ENCODE results near the gene SELENOK.

The SELENOK gene

DNA sequence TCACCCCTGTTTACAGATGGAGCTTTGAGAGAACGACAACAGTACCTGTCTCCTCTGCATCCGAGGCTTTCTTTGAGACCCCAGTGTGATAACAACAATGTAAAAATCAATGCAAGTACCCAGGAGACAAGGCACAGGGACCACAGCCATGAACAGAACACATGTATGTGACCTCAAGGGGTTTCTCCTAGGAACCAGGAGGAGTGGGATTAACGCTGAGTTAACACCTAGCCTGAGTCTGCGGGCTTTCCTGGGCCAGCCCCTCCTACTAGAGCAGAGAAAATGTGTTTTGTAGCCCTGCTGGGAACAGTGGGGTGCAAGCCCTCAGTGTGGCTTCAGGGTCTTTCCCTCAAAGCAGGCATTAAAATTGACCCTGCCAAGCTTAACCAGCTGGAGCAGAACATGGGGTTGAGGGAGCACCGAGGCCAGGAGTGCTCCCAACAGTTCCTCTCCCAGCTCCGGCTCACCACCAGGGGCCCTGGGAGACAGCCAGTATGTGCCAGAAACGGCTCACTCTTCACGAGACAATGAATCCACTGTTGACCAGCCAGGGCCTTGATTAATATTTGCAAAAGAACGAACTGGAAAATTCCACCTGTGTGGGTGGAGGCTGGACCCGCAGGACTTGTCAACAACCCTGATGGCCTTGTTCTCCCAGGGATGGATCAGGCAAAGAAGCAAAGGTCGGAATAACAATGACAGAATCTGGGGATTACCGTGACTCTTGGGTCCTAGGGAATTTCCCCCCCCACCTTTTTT lies 49.0 kb downstream of the SELENOK start:
- no peak for DNase-seq (ENCODE audit: low read depth)

DNA sequence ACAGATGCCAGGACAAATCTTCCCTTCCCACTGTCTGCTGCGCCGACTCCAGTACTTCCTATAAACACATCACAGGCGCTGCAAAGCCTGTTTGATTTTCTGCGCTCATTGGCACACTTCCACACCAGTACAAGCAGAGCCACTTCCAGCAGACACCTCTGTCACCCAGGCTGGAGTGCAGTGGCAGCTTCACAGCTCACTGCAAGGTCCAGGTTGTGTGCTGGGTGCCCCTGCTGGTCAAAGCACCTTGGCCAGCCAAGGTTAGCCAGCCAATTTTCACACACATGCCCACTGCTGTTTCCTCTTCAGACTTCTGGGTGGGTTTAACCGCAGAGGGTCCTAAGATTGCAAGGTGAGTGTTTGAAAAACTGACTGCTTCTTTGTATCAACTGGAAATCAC lies 50.4 kb downstream of the SELENOK start:
- no peak for DNase-seq (ENCODE audit: low read depth)

DNA sequence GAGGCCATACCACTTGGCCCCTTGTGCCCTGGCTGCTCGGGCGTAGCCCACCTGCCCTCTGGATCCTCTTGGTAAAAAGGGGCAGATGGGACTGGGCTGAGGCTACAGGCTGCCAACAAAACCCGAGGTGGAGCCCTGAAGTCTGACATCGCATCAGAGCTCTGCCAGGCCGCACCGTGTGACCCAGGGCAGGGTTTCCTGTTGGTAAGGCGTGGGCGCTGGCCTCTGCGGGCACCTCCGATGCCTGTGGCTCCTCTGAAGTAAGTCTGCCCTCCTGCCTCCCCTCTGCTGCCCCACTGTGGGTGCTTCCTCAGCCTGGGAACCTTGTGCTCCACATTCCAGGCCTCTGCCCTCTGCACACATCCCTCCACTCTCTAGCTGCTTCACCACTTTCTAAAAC lies 54.3 kb downstream of the SELENOK start:
- DNase-seq (ENCODE audit: low read depth) = no peak

DNA sequence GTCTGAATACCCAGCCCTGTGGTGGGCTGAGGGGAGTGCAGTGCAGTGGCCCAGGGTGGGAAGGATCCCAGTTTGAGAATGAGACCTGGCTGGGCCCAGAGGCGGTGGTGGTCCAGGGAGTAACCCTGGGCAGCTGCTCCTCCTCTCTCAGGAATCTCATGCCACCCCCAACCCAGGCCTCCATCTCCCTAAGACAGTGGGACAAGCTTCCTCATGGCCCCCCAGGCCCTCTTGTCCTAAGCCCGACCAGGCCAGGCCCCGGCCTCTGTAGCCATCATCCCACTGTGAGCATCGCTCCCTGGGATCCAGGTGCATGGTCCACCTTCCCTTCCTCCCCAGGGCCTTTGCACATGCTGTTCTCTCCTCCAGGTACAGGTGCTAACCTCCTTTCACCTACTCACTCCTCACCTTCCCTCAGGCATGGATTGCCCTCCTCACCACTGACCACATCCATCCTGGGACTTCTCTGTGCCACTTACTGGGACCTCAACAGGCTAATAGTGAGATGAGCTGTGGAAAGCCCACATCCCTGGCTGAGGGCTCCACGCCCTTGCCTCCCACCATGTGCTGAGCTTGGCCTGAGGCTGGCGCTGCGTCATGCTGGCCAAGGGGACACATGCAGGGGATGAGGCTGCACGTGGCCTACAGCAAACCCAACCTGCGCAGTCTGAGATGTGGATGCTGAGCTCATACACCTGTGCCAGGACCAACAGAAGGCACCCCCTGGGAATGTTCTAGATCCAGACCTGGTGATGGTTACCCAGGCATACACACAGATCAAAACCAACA lies 55.4 kb downstream of the SELENOK start:
- no peak for DNase-seq (ENCODE audit: low read depth)

DNA sequence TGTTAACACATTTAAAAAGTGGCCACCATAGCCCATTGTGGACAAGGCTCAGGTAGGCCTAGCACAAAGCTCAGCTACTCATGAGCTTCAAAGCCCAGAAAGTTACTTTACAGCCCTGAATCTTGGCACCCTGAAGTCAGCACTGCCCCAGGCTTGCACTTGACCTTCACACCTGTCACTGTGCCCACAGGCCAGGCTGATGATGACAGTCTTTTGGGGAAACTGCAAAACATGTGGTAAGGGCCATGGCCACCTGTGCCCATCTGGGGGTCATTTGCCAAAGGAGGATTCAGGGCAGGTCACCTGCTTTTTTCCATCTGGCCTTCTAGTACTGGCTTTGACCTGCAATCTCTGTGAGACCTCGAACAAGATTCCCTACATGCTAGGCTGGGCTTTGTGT lies 56.4 kb downstream of the SELENOK start:
- DNase-seq (ENCODE audit: low read depth) = no peak

DNA sequence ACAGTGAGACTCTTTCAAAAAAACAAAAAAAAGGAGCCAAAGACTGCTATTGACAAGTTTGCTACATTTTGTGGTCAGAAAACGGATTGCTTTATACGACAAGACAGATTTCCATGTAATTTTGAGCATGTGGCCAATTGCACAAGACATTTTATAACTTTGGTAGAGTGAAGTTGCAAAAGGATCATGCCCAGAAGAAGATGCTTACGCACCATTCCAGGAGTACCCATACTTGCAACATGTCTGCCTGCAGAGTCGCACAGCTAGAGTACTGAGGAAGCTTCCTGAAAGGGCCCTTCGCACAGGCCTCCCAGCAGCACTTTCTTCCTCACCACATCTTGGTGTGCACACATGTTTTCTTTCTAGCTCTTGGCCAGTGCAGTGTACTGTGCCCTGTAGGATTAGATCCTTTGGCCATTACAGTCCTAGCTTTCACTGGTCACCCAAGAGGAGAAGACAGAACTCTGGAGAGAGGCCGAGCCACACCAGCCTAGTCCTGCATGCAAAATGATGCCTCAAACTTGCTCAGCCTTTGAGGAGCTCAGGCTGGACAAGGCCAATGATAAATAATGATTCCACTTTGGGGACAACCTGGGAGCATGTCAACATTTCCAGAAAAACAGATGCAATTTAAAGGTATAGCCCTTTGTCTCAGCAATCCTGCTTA lies 57.1 kb downstream of the SELENOK start:
- DNase-seq (ENCODE audit: low read depth) = no peak
